ENCODE measurements around the gene ELP1.

- TF ChIP-seq SP3 (tag by site-specific recombination; IDR thresholded peaks at IDR 0.05): no peak
- no peak for TF ChIP-seq CTCF (tag by site-specific recombination; IDR thresholded peaks at IDR 0.05)
Observed at GRCh38 chr9:108823829-108824228, 110.1 kb downstream of the ELP1 start.

Measured in HEK293 (cell line).